PC-3 (cell line): ENCODE results near the gene ECE1. TPM values are rescaled to one million over a fixed set of nuclear protein-coding genes. Genes with fewer than 3 reads are reported as not detected.

ENCODE experiments used
- ATAC-seq: fragments of 200-7000 bp; cut with Tn5 transposase; 2 replicates; pipeline ENCODE4 v1.9.1; 2020; ENCODE audit warnings: mild to moderate bottlenecking, moderate library complexity
- BruUV-seq: library from RNA; stranded (reverse); fragments of 400-500 nt; replicated peaks from 2 replicates; lab custom pipeline; 2021; lab: Mats Ljungman, UMichigan
- CTCF ChIA-PET: fragments of 300-600 bp; sonication (Branson Sonifier 250); formaldehyde crosslinking; loops from one replicate; lab custom pipeline; 2022; ENCODE audit warnings: antibody characterized with exemption; lab: Charles Lee
- POLR2A ChIA-PET: fragments of 300-600 bp; sonication (Branson Sonifier 250); formaldehyde crosslinking; loops from one replicate; lab custom pipeline; 2022; ENCODE audit warnings: antibody characterized with exemption; ENCODE audit not compliant: unreplicated experiment; lab: Charles Lee
- DNase-seq: peaks from one replicate; pipeline ENCODE4 v3.0.0-alpha.2; 2015
- H2AFZ ChIP-seq: fragments of 300-600 bp; sonication (generic); 2 replicates; pipeline ENCODE4 v1.6.0; 2016; ENCODE audit warnings: antibody characterized with exemption, low read length
- H3F3A ChIP-seq: fragments of 300-600 bp; sonication (generic); one replicate; pipeline ENCODE4 v1.6.0; 2017; ENCODE audit warnings: antibody characterized with exemption, low read length, control low read depth, mild to moderate bottlenecking; ENCODE audit not compliant: unreplicated experiment
- H3K27ac ChIP-seq: fragments of 300-600 bp; sonication (generic); 2 replicates; pipeline ENCODE4 v1.5.1; 2016; ENCODE audit warnings: mild to moderate bottlenecking, low read length
- H3K27me3 ChIP-seq: fragments of 300-600 bp; sonication (generic); 2 replicates; pipeline ENCODE4 v1.6.1; 2016; ENCODE audit warnings: low read length, mixed read lengths
- H3K36me3 ChIP-seq: fragments of 300-600 bp; sonication (generic); 2 replicates; pipeline ENCODE4 v1.6.1; 2016; ENCODE audit warnings: low read depth, mixed run types, low read length, mixed read lengths
- H3K4me1 ChIP-seq: fragments of 300-600 bp; sonication (generic); 2 replicates; pipeline ENCODE4 v1.5.1; 2016; ENCODE audit warnings: low read length; ENCODE audit not compliant: insufficient read depth
- H3K4me2 ChIP-seq: fragments of 300-600 bp; sonication (generic); 2 replicates; pipeline ENCODE4 v1.6.0; 2016; ENCODE audit warnings: low read length
- H3K4me3 ChIP-seq: fragments of 300-600 bp; sonication (generic); 2 replicates; pipeline ENCODE4 v1.5.1; 2016; ENCODE audit warnings: mild to moderate bottlenecking, low read length, mixed read lengths
- H3K79me2 ChIP-seq: fragments of 300-600 bp; sonication (generic); 2 replicates; pipeline ENCODE4 v1.6.1; 2017; ENCODE audit warnings: low read length, mixed read lengths
- H3K9ac ChIP-seq: fragments of 300-600 bp; sonication (generic); 2 replicates; pipeline ENCODE4 v1.6.0; 2016; ENCODE audit warnings: mild to moderate bottlenecking, low read length
- H3K9me2 ChIP-seq: fragments of 300-600 bp; sonication (generic); replicated peaks from 2 replicates; pipeline ENCODE4 v1.6.1; 2016; ENCODE audit warnings: mixed run types, low read length, mixed read lengths
- H3K9me3 ChIP-seq: fragments of 300-600 bp; sonication (generic); 2 replicates; pipeline ENCODE4 v1.6.1; 2016; ENCODE audit warnings: low read length, mixed read lengths
- H4K20me1 ChIP-seq: fragments of 300-600 bp; sonication (generic); 2 replicates; pipeline ENCODE4 v1.6.1; 2016; ENCODE audit warnings: low read length, mixed read lengths
- EZH2 ChIP-seq: fragments of 300-600 bp; sonication (generic); IDR thresholded peaks from one replicate; pipeline ENCODE4 v1.6.1; 2017; ENCODE audit warnings: antibody characterized with exemption, mild to moderate bottlenecking, low read length; ENCODE audit not compliant: unreplicated experiment
- EZH2phosphoT487 ChIP-seq: fragments of 300-600 bp; sonication (generic); IDR thresholded peaks from 2 replicates; pipeline ENCODE4 v1.6.1; 2018; ENCODE audit warnings: mild to moderate bottlenecking, antibody characterized with exemption, low read length, borderline replicate concordance
- intact Hi-C: fragments of 100-400 bp; cut with micrococcal nuclease; formaldehyde crosslinking; loops from 2 replicates; pipeline ENCODE4 v1.9.0; 2023
- total RNA-seq: library from RNA; depleted of rRNA; stranded (reverse); fragments of >200 nt; gene quantifications from 2 replicates; pipeline ENCODE4 v1.2.3, GENCODE V29; 2014
- TF ChIP-seq, protein P1 (sequence below): fragments of 300-600 bp; sonication (generic); conservative IDR thresholded peaks from 2 replicates; pipeline ENCODE4 v1.5.1; 2017; ENCODE audit warnings: antibody characterized with exemption, low read depth, mild to moderate bottlenecking, low read length

The ECE1 gene
- total RNA-seq, 1 experiment from 2014 or later = 86.8 TPM

DNA sequence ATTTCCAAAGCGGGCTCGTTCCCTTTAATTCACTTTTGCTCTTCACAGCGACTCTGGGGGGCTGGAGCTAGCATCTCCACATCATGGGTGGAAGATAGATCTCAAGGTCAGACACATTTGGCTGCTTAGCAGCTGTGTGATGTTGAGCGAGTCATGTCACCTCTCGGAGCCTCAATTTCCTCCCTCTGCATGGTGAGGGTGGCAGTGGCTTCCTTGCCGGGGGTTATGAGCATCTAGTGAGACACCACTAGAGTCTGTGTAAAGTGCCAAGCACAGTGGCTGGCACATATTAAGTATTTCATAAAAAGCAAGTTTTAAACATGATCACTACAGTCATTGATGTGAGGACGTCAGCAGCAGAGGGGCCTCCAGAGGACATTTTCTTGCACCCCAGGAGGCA, 16.9 kb upstream of the ECE1 start:
- H3K27me3 ChIP-seq = no peaks in the 10 kb centered on the region
- no peak overlapping the region for H3K27ac ChIP-seq
- POLR2A ChIA-PET = no interaction called here
- peaks cover 12% of the 10 kb centered on the region for H3K4me1 ChIP-seq
- H2AFZ ChIP-seq = no peak overlapping the region
- H3K36me3 ChIP-seq = no peaks in the 10 kb centered on the region
- H3K4me2 ChIP-seq = no peak overlapping the region
- no peaks in the 10 kb centered on the region for H3K9me3 ChIP-seq
- no peak for DNase-seq
- no peak for ATAC-seq
- CTCF ChIA-PET = no interaction called here
- no peaks in the 10 kb centered on the region for H3F3A ChIP-seq
- H4K20me1 ChIP-seq = peaks cover 7% of the 10 kb centered on the region; the same call in 1 of the 2 replicates
- BruUV-seq = no TSS peak
- no peaks in the 10 kb centered on the region for H3K9me2 ChIP-seq
- peaks cover 24% of the 10 kb centered on the region for H3K79me2 ChIP-seq
- intact Hi-C loops = no loop called here
- no peak overlapping the region for H3K9ac ChIP-seq
- H3K4me3 ChIP-seq = no peak overlapping the region
- TF ChIP-seq, protein P1, sequence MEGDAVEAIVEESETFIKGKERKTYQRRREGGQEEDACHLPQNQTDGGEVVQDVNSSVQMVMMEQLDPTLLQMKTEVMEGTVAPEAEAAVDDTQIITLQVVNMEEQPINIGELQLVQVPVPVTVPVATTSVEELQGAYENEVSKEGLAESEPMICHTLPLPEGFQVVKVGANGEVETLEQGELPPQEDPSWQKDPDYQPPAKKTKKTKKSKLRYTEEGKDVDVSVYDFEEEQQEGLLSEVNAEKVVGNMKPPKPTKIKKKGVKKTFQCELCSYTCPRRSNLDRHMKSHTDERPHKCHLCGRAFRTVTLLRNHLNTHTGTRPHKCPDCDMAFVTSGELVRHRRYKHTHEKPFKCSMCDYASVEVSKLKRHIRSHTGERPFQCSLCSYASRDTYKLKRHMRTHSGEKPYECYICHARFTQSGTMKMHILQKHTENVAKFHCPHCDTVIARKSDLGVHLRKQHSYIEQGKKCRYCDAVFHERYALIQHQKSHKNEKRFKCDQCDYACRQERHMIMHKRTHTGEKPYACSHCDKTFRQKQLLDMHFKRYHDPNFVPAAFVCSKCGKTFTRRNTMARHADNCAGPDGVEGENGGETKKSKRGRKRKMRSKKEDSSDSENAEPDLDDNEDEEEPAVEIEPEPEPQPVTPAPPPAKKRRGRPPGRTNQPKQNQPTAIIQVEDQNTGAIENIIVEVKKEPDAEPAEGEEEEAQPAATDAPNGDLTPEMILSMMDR = no peak
- TF ChIP-seq EZH2phosphoT487 (no peak), EZH2 (no peak)

DNA sequence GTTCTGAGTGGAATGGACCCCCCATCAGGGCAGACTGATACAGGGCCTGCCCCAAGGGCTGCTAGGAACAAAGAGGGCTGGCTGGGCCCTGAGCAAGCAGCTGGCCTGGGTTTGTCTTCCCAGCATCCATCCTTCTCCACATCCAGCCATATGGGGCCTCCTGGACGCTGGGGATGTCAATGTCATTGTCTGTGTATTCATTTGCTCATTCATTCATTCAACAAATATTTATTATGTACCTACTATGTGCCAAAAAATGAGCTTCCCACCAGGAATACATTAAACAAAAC, 15.6 kb upstream of the ECE1 start:
- H2AFZ ChIP-seq = no peak overlapping the region
- peaks cover 12% of the 10 kb centered on the region for H3K4me1 ChIP-seq
- ATAC-seq (no peak), DNase-seq (no peak)
- H3F3A ChIP-seq = no peaks in the 10 kb centered on the region
- no peaks in the 10 kb centered on the region for H3K9me2 ChIP-seq
- ChIA-PET POLR2A (no interaction called here), CTCF (no interaction called here)
- no peak overlapping the region for H3K27ac ChIP-seq
- H3K9me3 ChIP-seq = no peaks in the 10 kb centered on the region
- no peaks in the 10 kb centered on the region for H3K27me3 ChIP-seq
- TF ChIP-seq EZH2phosphoT487 (no peak), EZH2 (no peak)
- TF ChIP-seq, protein P1 = no peak
- no peak overlapping the region for H3K4me3 ChIP-seq
- H3K4me2 ChIP-seq = no peak overlapping the region
- intact Hi-C loops = no loop called here
- no peaks in the 10 kb centered on the region for H3K36me3 ChIP-seq
- H3K79me2 ChIP-seq = peaks cover 29% of the 10 kb centered on the region
- peaks cover 7% of the 10 kb centered on the region; the same call in 1 of the 2 replicates for H4K20me1 ChIP-seq
- BruUV-seq = no TSS peak
- no peak overlapping the region for H3K9ac ChIP-seq

DNA sequence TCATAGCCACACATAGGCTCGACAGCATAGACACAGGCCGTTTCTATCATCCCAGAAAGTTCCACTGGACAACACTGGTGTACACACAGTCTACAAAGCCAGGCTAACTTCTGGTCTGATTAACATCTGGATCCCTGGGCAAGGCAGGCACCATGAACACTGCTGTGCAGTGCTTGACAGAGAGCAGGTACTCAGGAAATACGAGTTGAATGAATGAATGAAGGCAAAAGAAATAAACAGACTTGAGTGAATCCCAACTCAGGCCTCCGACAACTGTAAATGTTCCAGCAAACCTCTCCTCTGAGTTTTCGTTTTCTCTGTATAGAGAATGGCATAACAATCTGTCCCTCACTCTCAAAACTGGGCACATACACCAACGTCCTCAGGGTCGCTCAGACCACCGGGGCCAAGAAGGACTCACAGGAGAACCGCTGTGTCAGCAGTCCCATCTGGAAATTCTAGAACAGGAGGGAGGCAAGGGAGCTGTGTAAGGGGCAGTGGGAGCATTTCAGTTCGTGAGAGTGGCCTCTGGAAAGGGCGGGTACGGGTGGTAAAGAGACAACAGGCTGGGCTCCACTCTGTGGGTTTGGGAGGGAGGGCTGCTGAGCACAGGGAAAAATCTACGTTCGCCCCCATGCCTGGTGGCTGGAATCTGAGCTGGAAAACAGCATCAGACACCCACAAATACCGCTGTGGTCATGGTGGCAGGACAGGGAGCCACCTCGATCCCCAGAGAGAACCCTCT, 15.1 kb upstream of the ECE1 start:
- no peak for TF ChIP-seq EZH2phosphoT487
- TF ChIP-seq, protein P1 = no peak
- no peak overlapping the region for H2AFZ ChIP-seq
- H3K9me3 ChIP-seq = no peaks in the 10 kb centered on the region
- DNase-seq (no peak), ATAC-seq (no peak)
- no peaks in the 10 kb centered on the region for H3K27me3 ChIP-seq
- no peak overlapping the region for H3K27ac ChIP-seq
- H3K9me2 ChIP-seq = no peaks in the 10 kb centered on the region
- no peak overlapping the region for H3K9ac ChIP-seq
- no TSS peak for BruUV-seq
- no peaks in the 10 kb centered on the region for H3K36me3 ChIP-seq
- H3K4me1 ChIP-seq = peaks cover 12% of the 10 kb centered on the region
- intact Hi-C loops = no loop called here
- H3K4me3 ChIP-seq = no peak overlapping the region
- H3F3A ChIP-seq = no peaks in the 10 kb centered on the region
- H4K20me1 ChIP-seq = peaks cover 7% of the 10 kb centered on the region; the same call in 1 of the 2 replicates
- CTCF ChIA-PET = no interaction called here
- H3K79me2 ChIP-seq = peaks cover 29% of the 10 kb centered on the region
- POLR2A ChIA-PET = no interaction called here
- H3K4me2 ChIP-seq = no peak overlapping the region
